Vagina (tissue), 2 donors: ENCODE measurements around the gene CSMD2.

Experiments used
- CTCF ChIP-seq, 3 experiments: fragments of 450-650 bp in 2 of 3; fragments of 200-600 bp in 1 of 3; sonication (generic) in 1 of 3; IDR thresholded peaks; one replicate each; pipeline ENCODE4 v1.5.1; 2017 to 2019; ENCODE audit warnings: antibody characterized with exemption in 3 of 3, mild to moderate bottlenecking in 2 of 3, moderate library complexity in 2 of 3
- POLR2A ChIP-seq, 2 donors: fragments of 450-650 bp; IDR thresholded peaks; one replicate each; pipeline ENCODE4 v1.6.1; 2017; ENCODE audit warnings: antibody characterized with exemption in 2 of 2, mild to moderate bottlenecking in 2 of 2, moderate library complexity in 2 of 2
- POLR2AphosphoS5 ChIP-seq, 2 donors: sonication (generic); formaldehyde crosslinking; IDR thresholded peaks; one replicate each; pipeline ENCODE4 v1.9.0; 2017; ENCODE audit warnings: antibody characterized with exemption in 2 of 2, mild to moderate bottlenecking in 2 of 2, low read depth in 1 of 2; ENCODE audit not compliant: insufficient read depth in 1 of 2

DNA sequence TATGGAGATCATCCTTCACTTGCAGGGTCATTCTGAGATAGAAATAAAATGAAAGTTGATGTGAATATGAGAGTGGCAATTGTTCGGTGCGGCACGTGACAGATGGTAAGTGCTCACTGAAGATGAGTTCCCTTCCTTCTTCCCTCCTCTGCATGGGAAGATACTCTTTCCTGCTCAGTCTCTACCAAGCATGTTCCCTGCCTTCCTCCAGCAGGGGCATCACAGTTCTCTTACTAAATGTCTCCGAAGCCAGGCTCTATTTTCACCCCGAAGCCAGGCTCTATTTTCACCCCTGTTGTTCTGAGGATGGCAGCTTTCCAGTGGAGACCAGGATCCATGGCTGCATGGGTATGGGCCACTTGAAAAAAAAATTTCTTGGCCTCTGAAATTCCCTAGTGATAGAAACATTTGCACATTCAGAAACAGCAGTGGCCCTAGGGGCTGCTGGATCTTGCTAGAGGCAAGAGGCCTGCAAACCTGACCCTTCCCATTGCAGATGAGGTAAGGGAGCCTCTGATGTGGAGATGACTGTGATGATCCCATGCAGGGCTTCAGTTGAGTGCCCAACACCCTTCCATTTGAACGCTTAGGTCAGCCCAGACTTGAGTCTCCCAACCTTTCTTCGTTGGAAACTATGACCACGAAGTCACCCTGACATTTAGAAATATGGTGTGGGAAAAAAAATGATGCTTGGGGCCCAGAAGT, 424.8 kb downstream of the CSMD2 start:
- no peak for TF ChIP-seq CTCF (IDR thresholded peaks at IDR 0.05)
- no peak for TF ChIP-seq POLR2AphosphoS5 (IDR thresholded peaks at IDR 0.05; ENCODE audit: insufficient read depth in 1 of 2, low read depth in 1 of 2)
- TF ChIP-seq POLR2A (IDR thresholded peaks at IDR 0.05): no peak
